Activated T-cell treated with anti-CD3 and anti-CD28 coated beads, Interleukin-2, amount 50 U/mL, for 1 hour (primary cell): ENCODE results near the gene BRINP3.

Experiments
- DNase-seq: peaks from one replicate; pipeline ENCODE4 v3.0.0-alpha.2; 2020

Gene BRINP3

DNA sequence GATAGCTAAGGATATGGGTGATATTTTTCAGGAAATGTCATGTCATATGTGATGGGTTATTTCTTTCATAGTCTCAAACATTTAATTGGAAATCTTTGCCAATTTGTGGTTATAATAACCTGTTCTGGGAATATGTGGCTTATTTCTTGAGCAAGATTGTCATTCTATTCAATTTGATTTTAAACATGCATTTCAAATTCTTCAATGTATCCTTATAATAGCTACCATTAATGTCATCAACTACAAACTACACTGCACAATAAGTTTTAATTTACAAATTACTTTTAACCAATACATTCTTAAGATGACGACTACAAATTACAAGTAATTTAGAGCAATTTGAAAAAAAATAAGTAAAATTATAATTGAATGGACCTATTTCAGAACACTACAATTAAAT lies 164.9 kb downstream of the BRINP3 start:
- no peak for DNase-seq

DNA sequence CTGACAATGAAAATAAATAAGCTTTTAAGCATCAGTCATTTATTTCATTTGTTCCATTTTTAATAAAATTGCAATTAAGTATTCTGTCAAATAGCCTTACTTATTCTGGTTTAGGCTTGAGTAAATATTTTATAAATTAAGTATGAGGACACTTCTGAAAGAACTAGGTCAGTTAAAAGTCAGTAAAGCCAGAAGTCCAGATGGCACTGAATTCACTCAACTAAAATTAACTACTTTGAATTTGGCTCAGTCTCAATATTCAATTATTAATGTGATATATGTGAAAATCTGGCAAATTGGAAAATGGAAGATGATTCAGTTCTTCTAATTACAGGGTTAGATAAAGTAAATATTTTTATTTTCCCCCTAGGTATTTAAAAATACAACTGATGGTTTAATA lies 174.2 kb downstream of the BRINP3 start:
- DNase-seq, result no peak

DNA sequence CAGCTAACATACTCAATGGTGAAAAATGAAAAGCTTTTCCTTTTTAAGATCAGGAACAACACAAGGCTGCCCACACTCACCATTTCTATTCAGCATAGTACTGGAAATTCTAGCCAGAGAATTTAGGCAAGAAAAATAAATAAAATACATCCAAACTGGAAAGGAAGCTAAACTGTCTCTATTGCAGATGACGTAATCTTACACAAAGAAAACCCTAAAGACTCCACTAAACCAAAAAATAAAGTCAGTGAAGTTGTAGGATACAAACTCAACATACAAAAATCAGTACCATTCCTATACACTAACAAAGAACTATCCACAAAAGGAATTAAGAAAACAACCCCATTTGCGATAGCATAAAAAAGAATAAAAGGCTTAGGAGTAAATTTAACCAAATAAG lies 181.2 kb downstream of the BRINP3 start:
- DNase-seq, result no peak

DNA sequence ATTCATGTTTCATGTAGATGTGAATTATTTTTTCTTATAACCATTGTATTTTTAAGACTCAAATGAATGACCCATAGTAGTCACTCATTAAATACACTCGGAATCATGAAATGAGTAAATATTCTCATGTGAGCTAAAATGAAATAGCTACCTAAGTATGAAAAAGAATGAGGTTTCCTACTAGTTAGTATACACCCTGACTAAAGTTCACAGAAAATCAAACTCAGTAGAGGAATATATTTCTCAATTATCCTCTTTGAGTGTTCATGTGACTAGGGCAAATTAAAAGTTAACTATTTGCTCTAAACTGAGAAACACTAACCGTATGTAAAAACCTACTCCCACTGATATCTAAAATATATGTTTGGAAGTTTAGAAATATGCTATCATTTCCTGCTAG lies 187.8 kb downstream of the BRINP3 start:
- no peak for DNase-seq

DNA sequence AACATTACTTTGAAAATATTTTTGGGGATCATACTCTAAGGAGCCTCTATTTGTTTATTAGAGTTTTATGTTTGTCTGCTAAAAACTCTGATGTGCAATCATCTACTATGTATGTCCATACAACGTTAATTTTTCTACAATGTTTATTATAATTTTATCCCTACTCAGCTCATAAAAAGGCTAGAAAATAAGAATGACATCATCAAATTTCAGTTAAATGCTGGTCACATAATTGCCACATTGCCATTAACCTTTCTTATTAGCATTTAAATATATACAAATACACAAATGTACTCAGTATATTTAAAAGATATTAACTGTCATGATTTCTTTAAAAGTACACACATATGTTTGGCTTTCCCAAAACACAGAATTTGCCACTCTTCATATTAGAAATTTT lies 191.6 kb downstream of the BRINP3 start:
- DNase-seq, result no peak

DNA sequence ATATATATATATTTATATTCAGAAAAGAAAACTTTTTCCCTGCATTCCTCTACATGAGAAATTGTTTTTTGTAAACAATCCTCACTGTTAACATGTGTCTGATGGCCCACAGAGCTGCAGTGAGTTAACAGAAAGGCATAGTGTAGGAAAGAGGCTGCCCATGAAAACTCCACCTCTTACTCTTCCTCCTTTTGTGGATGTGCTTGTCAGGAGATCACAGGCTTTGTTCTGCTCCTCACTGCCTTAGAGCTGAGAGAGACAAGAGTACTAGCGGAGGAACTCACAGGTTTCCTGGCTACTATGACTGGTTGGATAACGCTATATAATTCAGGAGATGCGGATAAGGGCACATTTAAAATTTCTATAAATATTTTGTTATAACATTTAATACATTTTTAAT lies 200.6 kb downstream of the BRINP3 start:
- DNase-seq, result no peak

DNA sequence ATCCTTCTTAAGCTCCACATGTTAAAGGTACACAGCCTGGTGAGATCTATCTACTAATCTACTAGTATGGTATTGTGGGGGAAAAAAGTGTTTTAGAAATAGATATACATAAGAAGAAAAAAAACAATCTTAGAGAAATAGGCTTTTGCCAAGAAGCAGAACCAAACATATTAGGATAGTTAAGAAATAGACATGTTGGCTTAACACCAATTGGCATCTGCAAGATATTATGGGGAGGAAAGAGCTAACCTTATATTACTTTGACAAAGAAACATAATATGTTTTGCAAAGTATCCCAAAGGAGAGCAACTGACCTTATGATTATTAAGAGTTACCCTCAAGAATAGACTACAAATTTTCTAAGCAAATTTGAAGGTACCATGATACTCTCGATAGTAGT lies 202.9 kb downstream of the BRINP3 start:
- DNase-seq, result no peak

DNA sequence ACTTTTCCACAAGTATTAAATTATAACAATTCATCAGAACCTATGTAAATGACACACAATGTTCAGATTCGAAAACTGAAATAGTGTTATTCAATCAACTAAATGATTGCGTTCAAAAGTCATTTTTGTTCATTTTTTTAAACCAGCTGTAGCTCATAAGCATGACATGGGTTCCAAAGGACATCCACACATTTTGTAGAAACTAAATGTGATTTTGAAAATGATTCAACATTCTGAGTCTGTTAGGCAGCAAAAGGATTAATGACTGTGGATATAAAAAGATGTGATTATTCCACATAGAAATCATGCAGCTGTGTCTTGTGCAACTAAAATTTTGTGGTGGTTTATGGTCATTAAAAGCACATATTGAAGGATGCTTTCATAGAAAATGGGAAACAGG lies 204.5 kb downstream of the BRINP3 start:
- no peak for DNase-seq

DNA sequence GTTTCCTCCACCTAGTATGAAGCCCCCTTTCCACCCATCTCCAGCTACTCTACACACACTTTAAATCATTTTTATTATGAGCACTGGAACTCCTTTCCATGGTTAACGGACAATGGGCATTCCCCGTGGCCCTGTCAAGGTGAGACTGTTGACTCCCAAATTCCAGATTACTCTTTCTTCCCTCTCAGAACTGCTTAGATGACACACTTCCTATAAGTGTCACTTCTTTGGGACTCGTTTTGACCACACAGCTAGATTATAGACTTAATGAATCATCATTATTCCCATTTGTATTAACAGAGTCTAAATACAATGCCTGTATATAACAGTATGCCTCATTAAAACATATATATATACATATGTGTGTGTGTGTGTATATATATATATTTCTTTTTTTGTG lies 215.1 kb downstream of the BRINP3 start:
- no peak for DNase-seq

DNA sequence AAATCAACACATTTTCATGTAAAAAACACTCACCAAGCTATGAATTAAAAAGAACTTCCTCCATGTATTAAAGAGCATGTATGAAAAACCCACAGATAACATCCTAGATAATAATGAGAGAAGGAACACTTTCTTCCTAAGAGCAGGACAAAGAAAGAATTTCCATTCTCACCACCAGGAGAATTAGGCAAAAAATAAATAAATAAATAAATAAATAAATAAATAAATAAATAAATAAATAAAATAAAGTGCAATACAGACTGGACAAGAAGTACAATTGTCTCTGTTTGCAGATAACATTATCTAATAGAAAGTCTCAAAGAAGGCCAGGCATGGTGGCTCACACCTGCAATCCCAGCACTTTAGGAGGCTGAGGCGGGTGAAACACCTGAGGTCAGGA lies 218.2 kb downstream of the BRINP3 start:
- DNase-seq, result no peak

DNA sequence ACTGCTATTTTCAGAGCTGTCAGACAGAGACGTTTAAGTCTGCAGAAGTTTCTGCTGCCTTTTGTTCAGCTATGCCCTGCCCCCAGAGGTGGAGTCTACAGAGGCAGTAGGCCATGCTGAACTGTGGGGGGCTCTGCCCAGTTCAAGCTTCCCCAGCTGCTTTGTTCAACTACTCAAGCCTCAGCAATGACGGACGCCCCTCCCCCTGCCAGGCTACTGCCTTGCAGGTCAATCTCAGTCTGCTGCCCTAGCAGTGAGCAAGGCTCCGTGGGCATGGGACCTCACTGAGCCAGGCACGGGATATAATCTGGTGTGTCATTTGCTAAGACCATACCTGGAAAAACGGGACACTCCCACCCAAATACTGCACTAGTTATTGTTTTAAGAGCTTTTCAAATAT lies 219.7 kb downstream of the BRINP3 start:
- no peak for DNase-seq

DNA sequence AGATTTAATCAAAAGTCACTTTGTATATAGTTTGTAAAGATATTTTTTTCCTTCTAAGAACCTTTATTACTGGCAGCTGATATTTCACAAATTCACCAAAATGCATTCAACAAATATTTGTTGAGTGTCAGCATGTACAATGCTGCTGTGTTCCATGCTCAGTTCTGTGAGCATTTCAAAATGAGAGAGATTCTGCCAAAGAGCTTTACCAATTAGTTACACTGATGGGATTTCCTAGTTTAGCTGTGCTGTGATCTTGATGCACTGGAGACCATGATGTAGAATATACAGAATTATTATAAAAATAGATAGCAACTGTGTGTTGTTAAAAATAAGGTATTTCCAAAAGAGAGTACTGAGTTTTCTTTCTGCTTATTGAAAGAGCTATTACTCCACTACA lies 225.6 kb downstream of the BRINP3 start:
- no peak for DNase-seq

DNA sequence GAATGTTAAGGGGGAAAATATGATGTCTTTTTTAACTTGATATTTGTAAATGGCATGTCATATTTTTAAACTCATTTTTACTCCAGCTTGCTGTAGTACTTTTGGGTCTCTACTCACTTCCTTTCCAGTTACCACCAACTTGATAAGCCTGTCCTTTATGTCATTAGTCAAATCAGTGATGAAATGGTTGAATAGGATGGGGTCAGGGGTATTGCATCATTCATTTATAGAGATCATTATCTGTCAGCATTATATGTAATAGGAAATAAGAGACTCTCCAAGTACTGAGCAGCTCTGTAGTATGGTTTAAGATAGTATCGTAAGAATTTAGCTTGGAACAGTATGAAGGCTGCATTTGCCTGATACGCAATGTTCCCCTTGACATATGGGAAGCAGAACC lies 227.3 kb downstream of the BRINP3 start:
- no peak for DNase-seq

DNA sequence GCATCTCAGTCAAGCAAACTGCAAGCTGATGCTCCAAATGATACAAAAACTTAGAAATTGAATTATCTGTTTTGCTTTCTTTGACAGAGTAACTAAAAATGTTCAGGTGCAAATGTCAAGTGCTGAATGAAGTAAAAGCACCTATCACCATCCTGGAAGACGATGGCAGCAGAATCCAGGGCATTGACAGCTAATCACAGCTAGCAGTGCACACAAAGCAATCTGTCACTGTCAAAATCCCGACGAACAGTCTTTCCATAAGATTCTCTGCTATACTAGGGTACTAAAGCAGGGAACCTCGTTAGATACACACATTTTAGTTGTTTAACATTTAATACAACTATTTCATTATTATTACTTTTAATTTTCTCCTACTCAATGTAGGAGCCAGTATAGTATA lies 233.3 kb downstream of the BRINP3 start:
- DNase-seq, result no peak

DNA sequence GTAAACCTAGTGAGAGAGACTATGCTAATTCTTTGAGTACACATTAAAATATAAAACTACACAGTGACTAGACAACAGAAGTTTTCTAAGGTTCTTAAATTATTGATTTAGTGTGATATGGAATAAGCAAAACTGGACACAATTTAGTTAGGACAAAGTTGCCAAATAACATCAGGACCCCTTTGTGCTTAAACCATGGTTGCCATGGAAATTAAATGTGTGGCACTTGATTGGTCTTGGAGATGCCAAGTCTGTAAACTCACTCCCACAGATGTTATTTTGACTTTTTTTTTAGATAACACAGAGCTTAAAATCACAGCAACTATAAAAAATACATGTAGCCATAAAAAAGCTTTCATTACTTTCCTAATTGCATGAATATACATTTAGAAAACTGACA lies 234.6 kb downstream of the BRINP3 start:
- DNase-seq, result no peak

DNA sequence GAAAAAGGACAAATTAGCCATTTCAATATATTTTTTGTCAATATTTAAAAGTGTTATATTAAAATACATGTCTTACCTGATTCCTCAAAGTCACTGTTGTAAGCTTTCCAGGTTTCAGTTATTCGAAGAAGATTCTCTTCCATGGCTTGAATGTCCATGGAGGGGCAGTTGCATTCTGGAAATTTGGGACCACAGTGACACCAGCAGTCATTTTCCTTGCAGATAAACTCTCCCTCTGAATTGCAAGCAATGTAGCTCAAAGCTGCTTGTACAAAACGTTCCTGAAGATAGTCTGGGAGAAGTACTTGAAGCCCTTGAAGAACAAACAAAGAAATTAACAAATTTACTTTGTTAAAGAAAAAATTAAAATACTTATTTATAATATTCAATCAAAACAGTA lies 251.7 kb downstream of the BRINP3 start:
- DNase-seq, result no peak

DNA sequence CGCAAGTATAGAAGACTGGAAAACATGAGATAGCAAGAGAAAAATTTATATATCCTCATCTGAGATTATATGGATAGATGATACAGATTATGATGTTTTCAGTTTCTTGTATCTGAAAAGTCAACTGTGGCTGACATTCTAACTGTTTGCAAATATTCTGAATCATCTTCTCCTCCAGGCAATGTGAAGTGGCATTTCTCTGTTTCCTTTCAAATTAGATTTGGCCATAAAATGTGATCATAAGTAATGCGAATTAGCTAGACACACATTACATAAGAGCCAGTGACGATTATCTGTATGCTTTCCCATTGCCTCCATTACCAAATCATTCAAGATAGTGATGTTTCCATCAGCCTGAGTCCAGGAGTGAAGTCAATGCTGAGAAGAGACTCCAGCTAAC lies 265.2 kb downstream of the BRINP3 start:
- no peak for DNase-seq

DNA sequence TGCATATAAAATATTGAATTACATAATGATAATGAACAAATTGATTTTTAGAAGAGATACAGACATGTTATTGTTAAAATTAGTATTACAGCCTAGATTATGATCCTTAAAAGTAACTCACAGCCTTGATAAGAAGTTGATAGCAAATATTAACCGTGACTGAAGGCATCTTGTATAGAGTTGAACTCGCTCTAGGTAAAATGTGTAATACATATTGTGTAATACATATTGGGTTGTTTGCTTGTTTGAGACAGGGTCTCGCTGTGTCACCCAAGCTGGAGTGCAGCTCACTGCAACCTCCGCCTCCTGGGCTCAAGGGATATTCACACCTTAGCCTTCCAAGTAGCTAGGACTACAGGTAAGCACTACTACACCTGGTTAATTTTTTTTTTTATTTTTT lies 269.9 kb downstream of the BRINP3 start:
- DNase-seq, result no peak

DNA sequence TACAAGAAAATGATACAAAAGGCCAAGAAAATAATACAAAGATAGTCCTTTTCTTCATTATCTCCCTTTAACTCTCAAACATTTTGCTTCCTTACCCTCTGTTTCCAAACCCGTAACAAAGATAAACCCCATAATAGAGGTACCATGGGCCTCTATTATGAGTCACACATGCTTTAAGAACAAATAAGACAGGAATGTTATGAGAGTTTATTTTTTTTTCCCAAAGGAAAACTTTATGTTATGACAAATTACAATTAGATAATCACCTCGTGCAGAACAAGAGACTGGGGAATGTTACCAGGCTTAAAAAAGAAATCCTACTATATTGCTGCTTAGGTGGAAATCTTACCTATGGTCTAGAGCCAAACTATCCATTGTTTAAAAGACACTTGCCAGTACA lies 272.0 kb downstream of the BRINP3 start:
- DNase-seq, result no peak

DNA sequence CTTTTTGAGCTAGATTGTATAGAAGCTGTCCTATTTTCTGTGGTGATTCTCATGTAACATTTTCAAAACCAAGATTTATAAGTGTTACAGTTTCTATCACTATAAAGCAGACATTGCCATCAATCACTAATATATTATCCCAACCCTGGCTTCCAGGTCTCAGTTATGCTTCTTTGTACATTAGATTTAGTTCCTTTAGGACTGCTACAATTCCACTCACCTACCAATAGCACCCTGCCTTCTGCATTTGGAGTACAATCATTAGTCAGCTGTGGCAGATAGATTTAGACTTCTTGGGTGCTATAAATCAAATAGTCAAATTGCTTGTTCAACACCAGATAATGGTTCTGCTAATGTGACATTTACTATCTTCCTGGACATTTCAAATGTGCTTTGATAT lies 281.6 kb downstream of the BRINP3 start:
- no peak for DNase-seq

DNA sequence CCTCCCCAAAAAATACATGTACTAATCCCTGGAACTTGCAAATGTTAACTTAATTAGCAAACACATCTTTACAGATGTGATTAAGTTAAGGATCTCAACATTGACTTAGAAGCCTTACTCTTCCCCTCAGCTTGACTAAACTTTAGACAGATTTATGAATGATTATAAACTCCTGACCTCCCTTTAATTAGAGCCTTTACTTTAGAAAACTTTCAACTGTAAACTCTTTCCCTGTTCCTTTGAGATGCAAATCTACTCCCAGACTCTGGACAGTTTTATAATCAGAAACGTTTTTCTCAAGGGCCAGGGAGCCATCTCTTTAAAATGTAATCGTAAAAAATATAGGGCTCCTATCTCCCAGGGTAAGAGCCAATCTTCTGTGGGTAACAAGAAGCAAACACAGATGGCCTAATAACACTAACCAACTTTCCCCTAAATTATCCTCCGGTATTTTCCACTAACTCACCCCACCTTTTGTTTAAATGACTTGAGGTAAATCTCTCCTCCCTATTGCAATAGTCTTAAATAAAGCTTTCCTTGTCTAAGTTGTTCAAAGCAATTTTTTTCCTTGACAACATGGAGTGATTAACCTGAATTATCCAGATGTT lies 284.1 kb downstream of the BRINP3 start:
- DNase-seq, result no peak

DNA sequence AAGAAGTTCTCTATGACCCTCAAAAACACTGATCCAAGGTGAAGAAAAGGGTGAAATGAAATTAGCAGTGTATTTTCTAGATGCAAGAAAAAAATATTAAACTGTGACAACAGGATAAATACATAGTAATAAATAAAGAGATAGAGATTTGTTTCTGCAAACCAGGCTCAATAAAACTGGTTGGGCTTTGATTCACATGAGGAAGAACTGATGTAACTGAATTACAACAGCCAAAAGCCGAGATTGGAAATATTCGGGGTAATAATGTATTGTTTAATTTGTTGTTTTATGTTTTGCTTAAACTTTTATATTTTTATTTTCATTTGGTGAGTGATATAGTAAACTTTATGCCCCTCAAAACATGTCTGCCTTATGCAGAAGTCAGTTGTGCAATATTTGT lies 285.0 kb downstream of the BRINP3 start:
- no peak for DNase-seq

DNA sequence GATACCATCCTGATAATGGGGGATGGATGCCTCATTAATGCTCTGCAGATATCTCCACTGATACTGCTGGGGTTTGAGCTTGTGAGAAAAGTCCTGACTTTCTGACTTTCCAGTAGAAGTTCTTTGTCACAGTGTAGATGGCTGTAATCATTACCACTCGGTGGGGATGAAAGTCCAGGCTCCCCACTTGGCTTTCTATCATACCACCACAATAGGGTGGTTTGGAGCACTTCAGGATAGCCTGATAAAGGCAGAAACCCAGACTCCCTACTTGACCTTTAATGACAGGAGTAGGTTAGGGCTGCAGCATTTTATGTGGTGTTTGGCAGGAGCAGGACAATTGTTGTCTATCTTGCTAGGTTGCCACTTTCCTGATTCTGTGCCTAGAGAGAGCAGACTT lies 294.1 kb downstream of the BRINP3 start:
- DNase-seq, result no peak

DNA sequence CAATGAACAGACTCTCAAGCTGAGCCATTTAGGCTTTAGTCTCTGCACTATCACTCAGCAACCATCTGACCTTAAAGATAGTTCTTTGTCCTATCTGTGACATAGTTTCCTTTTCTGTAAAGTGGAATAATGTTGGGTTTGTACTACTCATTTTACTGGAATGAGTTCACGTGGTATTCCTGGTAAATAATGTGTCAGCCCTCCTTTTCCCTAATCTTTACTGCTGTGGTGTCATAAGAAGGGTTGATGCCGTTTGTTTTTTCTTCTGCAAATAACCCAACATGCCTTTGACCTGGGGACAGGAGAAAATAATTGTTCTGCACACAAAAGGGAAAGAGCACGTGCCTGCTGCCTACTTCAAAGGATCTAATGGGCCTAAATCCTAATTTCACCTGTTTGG lies 297.8 kb downstream of the BRINP3 start:
- DNase-seq, result no peak

DNA sequence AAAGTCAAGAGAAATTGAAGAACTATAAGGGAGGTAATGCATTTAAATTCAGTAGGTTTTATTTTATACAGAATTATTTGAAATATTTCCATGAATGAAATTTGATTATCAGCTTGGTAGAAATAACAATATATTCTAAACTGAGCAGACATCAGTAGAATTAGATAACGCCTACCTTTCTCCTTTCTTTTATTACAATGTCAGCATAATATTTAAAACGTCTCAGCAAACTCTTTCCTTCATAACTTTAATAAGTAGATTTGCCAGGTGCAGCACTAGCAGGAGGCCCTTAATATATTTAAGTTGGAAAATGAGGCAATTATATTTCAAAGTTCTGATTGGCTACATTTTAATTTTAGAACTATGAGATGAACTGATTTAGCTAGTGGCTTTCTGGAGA lies 298.8 kb downstream of the BRINP3 start:
- no peak for DNase-seq

DNA sequence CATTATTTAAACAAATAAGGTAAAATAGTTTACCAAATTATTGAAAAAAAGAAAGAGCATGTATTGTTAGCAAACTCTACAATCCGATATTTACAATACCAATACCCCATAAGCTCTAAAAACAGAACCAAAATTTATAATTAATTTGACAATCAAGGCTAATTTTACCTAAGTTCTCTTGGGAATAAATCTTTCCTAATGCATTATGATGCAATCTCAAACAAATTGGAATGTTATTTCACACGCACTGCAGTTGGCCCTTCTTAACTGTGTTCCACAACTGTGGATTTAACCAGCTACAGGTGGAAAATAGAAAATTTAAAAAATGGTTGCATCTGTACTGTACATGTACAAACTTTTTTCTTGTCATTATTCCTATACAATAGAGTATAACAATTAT lies 300.1 kb downstream of the BRINP3 start:
- DNase-seq, result no peak
